Neural progenitor cell (in vitro differentiated cells): Measurements from ENCODE around the gene SLC16A2.

Source experiments
- CTCF ChIP-seq: fragments of 200-600 bp; sonication (generic); IDR thresholded peaks from 2 replicates; pipeline ENCODE4 v1.5.1; 2017; ENCODE audit warnings: antibody characterized with exemption, mild to moderate bottlenecking
- EZH2 ChIP-seq: fragments of 200-600 bp; sonication (generic); IDR thresholded peaks from 2 replicates; pipeline ENCODE4 v1.6.1; 2017; ENCODE audit warnings: antibody characterized with exemption, mild to moderate bottlenecking, moderate library complexity

- TF ChIP-seq CTCF, result no peak
- no peak for TF ChIP-seq EZH2
Measured at GRCh38 chrX:74431797-74432196, 10.5 kb downstream of the SLC16A2 start.
